Pancreas (tissue), 10 donors: Measurements from ENCODE around the gene RNF227. TPM values are rescaled to one million over a fixed set of nuclear protein-coding genes. Genes with fewer than 3 reads are reported as not detected.

Experiments
- ATAC-seq, 4 donors: fragments of 200-7000 bp; cut with Tn5 transposase; one replicate each; pipeline versions ENCODE4 v1.8.0 to v1.9.1; 2020; ENCODE audit warnings: mild to moderate bottlenecking in 4 of 4, moderate library complexity in 4 of 4
- DNase-seq, 6 donors: peaks; one replicate each; pipeline ENCODE4 v3.0.0-alpha.2; 2020
- FAIRE-seq: peaks from 2 replicates; lab custom pipeline; 2012; peaks lifted over from hg19 to GRCh38; lab: Jason Lieb, UNC
- H3K27ac ChIP-seq, 4 donors: fragments of 200-600 bp; sonication (generic); 1 replicate in 3 of 4; 2 replicates in 1 of 4; pipeline versions ENCODE4 v1.5.0 to v1.8.0; 2020
- H3K27me3 ChIP-seq, 4 donors: fragments of 200-600 bp; one replicate each; pipeline ENCODE4 v1.8.0; 2021
- H3K36me3 ChIP-seq, 3 donors: fragments of 200-600 bp; sonication (generic) in 1 of 3; one replicate each; pipeline versions ENCODE4 v1.5.0 to v1.8.0; 2020 to 2021
- H3K4me1 ChIP-seq, 3 donors: fragments of 200-600 bp; one replicate each; pipeline ENCODE4 v1.8.0; 2021
- H3K4me3 ChIP-seq, 4 donors: fragments of 200-600 bp; sonication (generic) in 2 of 4; one replicate each; pipeline versions ENCODE4 v1.5.0 to v1.8.0; 2020 to 2021
- H3K9me3 ChIP-seq, 4 donors: fragments of 200-600 bp; one replicate each; pipeline ENCODE4 v1.8.0; 2021
- CTCF ChIP-seq, 4 donors: fragments of 200-600 bp; sonication (generic) in 3 of 4; IDR thresholded peaks; one replicate each; pipeline versions ENCODE4 v1.5.0 to v1.8.0; 2021; ENCODE audit warnings: antibody characterized with exemption in 4 of 4
- WGBS, 2 donors: extraction: QIAGEN DNeasy Blood & Tissue Kit; methylation state at CpG; one replicate each; pipeline ENCODE4 v1.1.7; 2013; 5-methylcytosine and 5-hydroxymethylcytosine counted together
- intact Hi-C, 3 donors: fragments of 100-400 bp; cut with DNase I; formaldehyde crosslinking; loops; one replicate each; pipeline versions ENCODE4 v1.11.1 to v1.14.2; 2022
- polyA plus RNA-seq, 2 donors: library from polyadenylated mRNA; stranded (reverse); fragments of 200-250 nt; gene quantifications; one replicate each; pipeline ENCODE4 v1.2.3, GENCODE V29; 2013
- total RNA-seq, 6 donors: library from RNA; stranded (reverse); fragmentation: NEBNext Ultra II Directional in 4 of 6; extraction: Animal tissue kit (Norgen Biotek cat#: 25700) in 4 of 6; gene quantifications; one replicate each; pipeline versions ENCODE4 v1.2.1 to v1.2.4, GENCODE V29; 2021 to 2023
- donor health status: healthy with polysubstance abuse.
- donor health status: DM: no; HTN: no; CAD: no; lungs with moderate emphysema.
- donor health status: DM: no; HTN: no; CAD: no.
- donor health status: control.
- donor health status: control.
- donor health status: Bipolar disorder and iron deficiency.
- donor health status: DM: yes; HTN: yes; CAD: no.
- donor health status: DM: no; HTN: no; CAD: no.
- donor health status: DM: no; HTN: no; CAD: no.
- donor health status: DM: yes; HTN: yes; CAD: no.

The RNF227 gene
- total and polyA plus RNA-seq, 8 donors = 1.2 to 3.0 (median 2.0) TPM

DNA sequence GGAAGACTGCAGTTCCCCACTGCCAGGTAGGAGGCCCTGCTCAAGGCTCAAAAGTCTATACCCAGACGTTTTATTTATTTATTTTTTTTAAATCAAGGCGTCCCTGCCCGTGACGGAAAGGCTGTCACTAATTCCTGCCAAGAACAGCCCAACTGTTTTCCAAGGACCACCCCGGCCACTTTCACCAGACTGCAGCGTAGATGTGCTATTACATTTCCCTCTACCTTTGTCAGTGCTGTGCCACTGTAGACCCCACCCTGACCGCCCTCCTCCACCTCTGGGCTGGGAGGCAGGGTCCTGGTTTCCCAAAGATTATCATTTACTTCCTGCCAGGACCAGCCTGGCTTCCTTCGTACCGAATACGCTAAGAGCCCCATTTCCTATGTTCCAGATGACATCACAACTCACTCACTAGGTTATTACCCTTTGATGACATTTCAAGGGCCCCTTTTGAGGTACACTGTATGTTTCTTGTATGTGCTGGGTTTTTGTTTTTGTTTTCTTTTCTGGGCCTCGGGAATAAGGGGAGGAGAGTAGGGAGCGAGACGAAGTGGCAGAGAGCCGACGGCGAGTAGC, 6.3 kb upstream of the RNF227 start:
- ATAC-seq (peak in 3 of 4 donors; percentile 5 to 29 (median 10)), DNase-seq (no peak), FAIRE-seq (no peak)
- no peaks in the 10 kb centered on the region for H3K9me3 ChIP-seq
- WGBS, 2 donors = 26 to 32% methylated on average over 16 of the region's 16 CpGs
- intact Hi-C loops = no loop called here
- peaks cover 0 to 8% (median 5%) of the 10 kb centered on the region in 3 donors for H3K4me1 ChIP-seq
- no peaks in the 10 kb centered on the region for H3K27me3 ChIP-seq
- peak overlapping the region; percentile 26 to 48 (median 38) for H3K4me3 ChIP-seq
- no peak for TF ChIP-seq CTCF (IDR thresholded peaks at IDR 0.05)
- H3K36me3 ChIP-seq = no peaks in the 10 kb centered on the region
- peak overlapping the region; percentile 22 to 61 (median 36) for H3K27ac ChIP-seq

- H3K27ac ChIP-seq = peak overlapping the region in 1 of 4 donors; percentile 79
- no peaks in the 10 kb centered on the region for H3K9me3 ChIP-seq
- intact Hi-C loops = no loop called here
- 89 to 92% methylated on average over 2 of the region's 2 CpGs for WGBS, 2 donors
- DNase-seq = no peak
- no peak for ATAC-seq
- peaks cover 0 to under 1% (median 0%) of the 10 kb centered on the region in 3 donors for H3K36me3 ChIP-seq
- no peaks in the 10 kb centered on the region for H3K27me3 ChIP-seq
- H3K4me1 ChIP-seq = peaks cover 0 to 15% (median 6%) of the 10 kb centered on the region in 3 donors
- H3K4me3 ChIP-seq = no peak overlapping the region
- FAIRE-seq = no peak
- TF ChIP-seq CTCF (IDR thresholded peaks at IDR 0.05) = no peak
Observed at GRCh38 chr17:7916808-7917207, 719 bp upstream of the RNF227 start.

- Histone ChIP-seq H3K9me3 (no peaks in the 10 kb centered on the region), H3K36me3 (peaks cover 0 to 5% (median 0%) of the 10 kb centered on the region in 3 donors), H3K27me3 (no peaks in the 10 kb centered on the region), H3K4me1 (peaks cover 0 to 15% (median 6%) of the 10 kb centered on the region in 3 donors), H3K27ac (peak overlapping the region; percentile 74 to 93 (median 81)), H3K4me3 (peak overlapping the region; percentile 26 to 59 (median 48))
- intact Hi-C loops = no loop called here
- ATAC-seq (no peak), DNase-seq (no peak), FAIRE-seq (no peak)
- no peak for TF ChIP-seq CTCF (IDR thresholded peaks at IDR 0.05)
- 48 to 52% methylated on average over 15 of the region's 15 CpGs for WGBS, 2 donors
Observed at GRCh38 chr17:7916385-7916682, 245 bp upstream of the RNF227 start.

- WGBS, 2 donors = 2% methylated on average over 15 of the region's 15 CpGs
- Histone ChIP-seq H3K4me3 (peak overlapping the region; percentile 26 to 59 (median 48)), H3K9me3 (no peaks in the 10 kb centered on the region), H3K4me1 (peaks cover 0 to 15% (median 6%) of the 10 kb centered on the region in 3 donors), H3K36me3 (peaks cover 0 to 15% (median 3%) of the 10 kb centered on the region in 3 donors), H3K27me3 (no peaks in the 10 kb centered on the region), H3K27ac (peak overlapping the region; percentile 74 to 93 (median 81))
- FAIRE-seq (no peak), DNase-seq (peak in 4 of 6 donors; percentile 49 to 64 (median 57)), ATAC-seq (peak; percentile 52 to 68 (median 63))
- no peak for TF ChIP-seq CTCF (IDR thresholded peaks at IDR 0.05)
- intact Hi-C loops = no loop called here
Observed at GRCh38 chr17:7915179-7915610, 894 bp downstream of the RNF227 start.

DNA sequence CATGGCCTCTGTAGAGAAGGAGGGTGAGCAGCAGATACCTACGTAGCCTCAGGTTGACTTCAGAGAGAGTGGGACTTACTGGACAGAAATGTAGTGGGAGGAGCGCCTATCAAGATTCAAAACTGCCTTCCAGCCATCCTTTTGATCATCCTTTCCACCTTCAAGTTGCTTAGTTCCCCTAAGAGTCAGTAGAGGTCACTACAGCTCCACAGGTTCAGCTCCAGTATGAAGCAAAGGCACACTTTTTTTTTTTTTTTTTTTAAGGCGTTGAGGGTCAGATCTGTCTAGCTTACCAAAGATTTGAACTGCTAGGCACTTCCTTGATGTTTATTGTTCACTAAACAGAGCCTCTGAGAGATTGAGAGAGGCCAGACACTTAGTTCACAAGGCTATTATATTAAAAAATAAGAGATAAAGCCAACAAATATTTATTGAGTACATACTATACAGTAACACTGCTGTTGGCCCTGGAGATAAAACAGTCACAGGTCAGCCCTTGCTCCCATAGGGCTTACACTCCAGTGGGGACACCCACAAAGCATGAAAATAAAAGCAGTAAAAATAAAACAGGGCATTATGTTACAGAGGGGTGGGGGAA, 3.1 kb downstream of the RNF227 start:
- peak; percentile 34 to 56 (median 47) for TF ChIP-seq CTCF (IDR thresholded peaks at IDR 0.05)
- no peaks in the 10 kb centered on the region for H3K9me3 ChIP-seq
- 38 to 43% methylated on average over 3 of the region's 3 CpGs for WGBS, 2 donors
- H3K4me3 ChIP-seq = no peak overlapping the region
- peak; percentile 29 to 52 (median 47) for ATAC-seq
- H3K4me1 ChIP-seq = peaks cover 0 to 15% (median 6%) of the 10 kb centered on the region in 3 donors
- no peaks in the 10 kb centered on the region for H3K27me3 ChIP-seq
- H3K27ac ChIP-seq = peak overlapping the region in 1 of 4 donors; percentile 44
- intact Hi-C loops = loop anchor here in 2 of 3 donors (5.0 kb wide), 2 partner anchors 74 to 79 kb away; no protein-coding TSS in a partner anchor
- peak; percentile 61 for FAIRE-seq
- peak in 1 of 6 donors; percentile 43 for DNase-seq
- H3K36me3 ChIP-seq = peaks cover 0 to 29% (median 12%) of the 10 kb centered on the region in 3 donors
